Tibial nerve (tissue), 4 donors: ENCODE measurements around the gene MAST3.

ENCODE experiments used
- CTCF ChIP-seq, 5 experiments: fragments of 200-600 bp in 3 of 5; fragments of 450-650 bp in 2 of 5; sonication (generic) in 3 of 5; IDR thresholded peaks; one replicate each; pipeline ENCODE4 v1.5.1; 2016 to 2019; ENCODE audit warnings: antibody characterized with exemption in 5 of 5, mild to moderate bottlenecking in 3 of 5, moderate library complexity in 2 of 5
- EP300 ChIP-seq, 2 donors: sonication (generic); formaldehyde crosslinking; IDR thresholded peaks; one replicate each; pipeline ENCODE4 v1.6.1; 2017; ENCODE audit warnings: antibody characterized with exemption in 2 of 2, mild to moderate bottlenecking in 1 of 2

DNA sequence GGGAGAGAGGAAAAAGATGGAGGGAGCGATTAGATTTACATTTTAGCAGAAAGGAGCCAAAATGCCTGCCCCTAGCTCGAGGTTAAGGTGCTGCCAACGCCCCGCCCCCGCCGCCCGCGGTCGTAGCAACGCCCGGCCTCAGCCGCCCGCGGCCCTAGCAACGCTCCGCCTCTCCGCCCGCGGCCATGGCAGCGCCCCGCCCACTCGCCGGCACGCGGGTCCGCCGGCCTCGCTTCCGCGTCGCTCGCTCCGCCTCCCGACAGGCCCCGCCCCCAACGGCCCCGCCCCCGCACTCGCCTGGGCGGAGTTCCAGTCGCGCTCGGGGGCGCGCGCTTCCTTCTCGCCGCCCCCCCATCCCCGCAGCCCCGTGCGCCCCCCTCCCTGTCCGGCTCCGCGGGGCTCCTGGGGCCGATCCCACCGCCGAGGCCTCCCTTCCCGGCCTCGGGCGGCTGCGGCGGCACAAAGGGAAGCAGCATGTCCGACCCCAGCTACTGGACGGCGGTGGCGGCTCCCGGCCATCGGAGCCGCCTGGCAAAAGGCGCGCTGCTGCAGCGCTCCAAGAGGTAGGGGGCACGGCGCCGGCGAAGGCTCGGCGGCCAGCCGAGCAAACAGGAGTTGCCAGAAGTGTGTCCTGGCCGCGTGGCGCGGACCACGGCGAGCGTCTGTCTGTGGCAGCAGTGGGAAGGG lies 20.3 kb downstream of the MAST3 start:
- TF ChIP-seq CTCF (IDR thresholded peaks at IDR 0.05) (no peak), EP300 (IDR thresholded peaks at IDR 0.05) (no peak)
